ENCODE data around the gene CDK4.
A peak's percentile ranks its signal among the peaks of the same experiment; 100 is the strongest.

The CDK4 gene

GRCh38 chr12:57738661-57739237, 13.4 kb downstream of the CDK4 start, which contains the start of gene AGAP2:
AGAP2 (minus strand) TSS chr12:57738742; CDS start chr12:57738246, 496 bp downstream.
- DNase-seq (ENCODE audit: low spot score): peak; percentile 77

- peak; percentile 77 for DNase-seq (ENCODE audit: low spot score)
Observed at GRCh38 chr12:57737467-57738460, 14.3 kb downstream of the CDK4 start.

- DNase-seq (ENCODE audit: low spot score): no peak
Observed at GRCh38 chr12:57736741-57737466, 15.2 kb downstream of the CDK4 start.

GRCh38 chr12:57735952-57736740, 16.0 kb downstream of the CDK4 start:
- peak; percentile 83 for DNase-seq (ENCODE audit: low spot score)

GRCh38 chr12:57735198-57735855, 16.8 kb downstream of the CDK4 start:
- no peak for DNase-seq (ENCODE audit: low spot score)

GRCh38 chr12:57734591-57734990, 17.5 kb downstream of the CDK4 start:
- DNase-seq (ENCODE audit: low spot score): no peak

- DNase-seq (ENCODE audit: low spot score): no peak
Observed at GRCh38 chr12:57733928-57734327, 18.2 kb downstream of the CDK4 start.

- no peak for DNase-seq (ENCODE audit: low spot score)
Observed at GRCh38 chr12:57732726-57733593, 19.1 kb downstream of the CDK4 start.

GRCh38 chr12:57732270-57732669, 19.8 kb downstream of the CDK4 start:
- no peak for DNase-seq (ENCODE audit: low spot score)

GRCh38 chr12:57731411-57732080, 20.6 kb downstream of the CDK4 start:
- no peak for DNase-seq (ENCODE audit: low spot score)

GRCh38 chr12:57730336-57731067, 21.6 kb downstream of the CDK4 start:
- peak; percentile 34 for DNase-seq (ENCODE audit: low spot score)

- peak; percentile 36 for DNase-seq (ENCODE audit: low spot score)
Observed at GRCh38 chr12:57729321-57729844, 22.7 kb downstream of the CDK4 start.

GRCh38 chr12:57727758-57728395, 24.2 kb downstream of the CDK4 start:
- no peak for DNase-seq (ENCODE audit: low spot score)

GRCh38 chr12:57726884-57727757, 25.0 kb downstream of the CDK4 start:
- no peak for DNase-seq (ENCODE audit: low spot score)

GRCh38 chr12:57726151-57726883, 25.8 kb downstream of the CDK4 start:
- peak; percentile 93 for DNase-seq (ENCODE audit: low spot score)

- DNase-seq (ENCODE audit: low spot score): no peak
Observed at GRCh38 chr12:57725851-57726150, 26.3 kb downstream of the CDK4 start.
